ENCODE data around the gene POLE. TPM values are rescaled to one million over a fixed set of nuclear protein-coding genes. Genes with fewer than 3 reads are reported as not detected.

The POLE gene
- total RNA-seq, 1 donor from 2014 or later: 44.7 TPM

GRCh38 chr12:132625731-132626430, 61.3 kb downstream of the POLE start:
- H3K27ac Mint-ChIP-seq (ENCODE audit: unreplicated experiment): no peak overlapping the region
- no peak for TF ChIP-seq CTCF (IDR thresholded peaks at IDR 0.05)
- peaks cover 1% of the 10 kb centered on the region for H3K27me3 Mint-ChIP-seq (ENCODE audit: low read depth)
- peaks cover 27% of the 10 kb centered on the region for H3K36me3 Mint-ChIP-seq (ENCODE audit: low read depth)
- peaks cover 14% of the 10 kb centered on the region for H3K4me1 Mint-ChIP-seq (ENCODE audit: low read depth)
- H3K4me3 Mint-ChIP-seq (ENCODE audit: unreplicated experiment): no peak overlapping the region
- no peak for DNase-seq (ENCODE audit: low spot score)
- H3K9me3 Mint-ChIP-seq (ENCODE audit: low read depth): no peaks in the 10 kb centered on the region

- H3K27ac Mint-ChIP-seq (ENCODE audit: unreplicated experiment): no peak overlapping the region
- TF ChIP-seq CTCF (IDR thresholded peaks at IDR 0.05): no peak
- DNase-seq (ENCODE audit: low spot score): no peak
- H3K27me3 Mint-ChIP-seq (ENCODE audit: low read depth): peaks cover 2% of the 10 kb centered on the region
- H3K36me3 Mint-ChIP-seq (ENCODE audit: low read depth): peaks cover 20% of the 10 kb centered on the region
- peaks cover 14% of the 10 kb centered on the region for H3K4me1 Mint-ChIP-seq (ENCODE audit: low read depth)
- H3K4me3 Mint-ChIP-seq (ENCODE audit: unreplicated experiment): no peak overlapping the region
- H3K9me3 Mint-ChIP-seq (ENCODE audit: low read depth): no peaks in the 10 kb centered on the region
These were observed 62.1 kb downstream of the POLE start for GRCh38 chr12:132624910-132625630.

DNA sequence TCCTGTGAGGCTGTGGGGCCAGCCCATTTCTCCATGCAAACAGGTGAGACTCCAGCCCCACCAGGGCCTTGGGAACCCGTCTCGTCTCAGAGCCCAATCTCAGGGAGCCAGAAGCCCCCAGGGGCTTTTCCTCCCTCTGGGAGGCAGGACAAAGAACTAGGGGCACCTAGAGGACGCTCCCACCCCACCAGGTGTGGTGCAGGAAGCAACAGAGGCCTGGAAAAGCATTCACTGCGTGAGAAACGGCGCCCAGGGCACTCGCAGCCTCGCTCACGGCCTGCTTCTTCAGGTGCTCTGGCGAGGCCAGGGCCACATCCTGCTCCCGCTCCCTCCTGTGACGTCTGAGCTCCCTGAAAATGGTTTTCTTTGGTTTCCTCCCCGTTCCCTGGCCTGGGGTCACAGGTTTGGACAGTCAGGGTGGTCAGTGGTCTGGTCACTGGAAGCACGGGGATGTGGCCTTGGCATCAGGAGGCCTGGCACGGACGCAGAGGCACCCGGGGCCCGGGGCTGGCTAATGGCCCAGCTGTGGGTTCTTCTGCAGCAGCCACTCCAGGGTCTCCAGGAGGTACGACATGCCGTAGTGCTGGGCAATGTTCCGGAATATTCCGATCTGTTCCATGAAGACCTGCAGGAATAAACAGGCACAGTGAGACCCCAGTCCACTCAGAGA, 62.8 kb downstream of the POLE start:
- Mint-ChIP-seq H3K36me3 (ENCODE audit: low read depth) (peaks cover 13% of the 10 kb centered on the region), H3K4me1 (ENCODE audit: low read depth) (peaks cover 14% of the 10 kb centered on the region), H3K27me3 (ENCODE audit: low read depth) (peaks cover 2% of the 10 kb centered on the region), H3K9me3 (ENCODE audit: low read depth) (no peaks in the 10 kb centered on the region), H3K27ac (ENCODE audit: unreplicated experiment) (no peak overlapping the region), H3K4me3 (ENCODE audit: unreplicated experiment) (no peak overlapping the region)
- TF ChIP-seq CTCF (IDR thresholded peaks at IDR 0.05): no peak
- DNase-seq (ENCODE audit: low spot score): no peak

- no peak for TF ChIP-seq CTCF (IDR thresholded peaks at IDR 0.05)
- no peak for DNase-seq (ENCODE audit: low spot score)
- Mint-ChIP-seq H3K27me3 (ENCODE audit: low read depth) (peaks cover 2% of the 10 kb centered on the region), H3K36me3 (ENCODE audit: low read depth) (peaks cover 7% of the 10 kb centered on the region), H3K9me3 (ENCODE audit: low read depth) (no peaks in the 10 kb centered on the region), H3K27ac (ENCODE audit: unreplicated experiment) (no peak overlapping the region), H3K4me1 (ENCODE audit: low read depth) (peaks cover 14% of the 10 kb centered on the region), H3K4me3 (ENCODE audit: unreplicated experiment) (no peak overlapping the region)
These were observed 63.9 kb downstream of the POLE start for GRCh38 chr12:132623072-132623869.

Data from chondrocyte (in vitro differentiated cells).